Activated naive CD4-positive, alpha-beta T cell treated with anti-CD3 and anti-CD28 coated beads, Interleukin-2, amount 50 U/mL, for 24 hours (primary cell): ENCODE data around the gene SULT2A1.

ENCODE experiments used
- H3K27ac Mint-ChIP-seq: one replicate; pipeline ENCODE4 v1.8.0; 2021; ENCODE audit warnings: mild to moderate bottlenecking, mixed read lengths
- H3K27me3 Mint-ChIP-seq: one replicate; pipeline ENCODE4 v1.8.0; 2021; ENCODE audit warnings: mixed read lengths
- H3K36me3 Mint-ChIP-seq: one replicate; pipeline ENCODE4 v1.8.0; 2021; ENCODE audit warnings: mixed read lengths
- H3K4me1 Mint-ChIP-seq: one replicate; pipeline ENCODE4 v1.8.0; 2021; ENCODE audit warnings: mixed read lengths
- H3K4me3 Mint-ChIP-seq: one replicate; pipeline ENCODE4 v1.8.0; 2021; ENCODE audit warnings: mild to moderate bottlenecking, mixed read lengths
- H3K9me3 Mint-ChIP-seq: one replicate; pipeline ENCODE4 v1.8.0; 2021; ENCODE audit warnings: mixed read lengths

The SULT2A1 gene

GRCh38 chr19:47839411-47839810 is 46.7 kb downstream of the SULT2A1 start:
- peaks cover 5% of the 10 kb centered on the region for H3K27me3 Mint-ChIP-seq
- H3K27ac Mint-ChIP-seq = no peak overlapping the region
- no peaks in the 10 kb centered on the region for H3K36me3 Mint-ChIP-seq
- H3K9me3 Mint-ChIP-seq = no peaks in the 10 kb centered on the region
- no peak overlapping the region for H3K4me3 Mint-ChIP-seq
- no peaks in the 10 kb centered on the region for H3K4me1 Mint-ChIP-seq

GRCh38 chr19:47836038-47836437 is 50.1 kb downstream of the SULT2A1 start:
- Mint-ChIP-seq H3K4me1 (no peaks in the 10 kb centered on the region), H3K27ac (no peak overlapping the region), H3K4me3 (no peak overlapping the region), H3K9me3 (no peaks in the 10 kb centered on the region), H3K36me3 (no peaks in the 10 kb centered on the region), H3K27me3 (no peaks in the 10 kb centered on the region)

- Mint-ChIP-seq H3K9me3 (no peaks in the 10 kb centered on the region), H3K27ac (no peak overlapping the region), H3K4me1 (no peaks in the 10 kb centered on the region), H3K27me3 (no peaks in the 10 kb centered on the region), H3K4me3 (no peak overlapping the region), H3K36me3 (no peaks in the 10 kb centered on the region)
Observed at GRCh38 chr19:47832723-47833122, 53.4 kb downstream of the SULT2A1 start.

GRCh38 chr19:47826800-47827199 is 59.3 kb downstream of the SULT2A1 start:
- H3K9me3 Mint-ChIP-seq = no peaks in the 10 kb centered on the region
- no peaks in the 10 kb centered on the region for H3K4me1 Mint-ChIP-seq
- no peaks in the 10 kb centered on the region for H3K36me3 Mint-ChIP-seq
- no peak overlapping the region for H3K4me3 Mint-ChIP-seq
- no peak overlapping the region for H3K27ac Mint-ChIP-seq
- peaks cover 2% of the 10 kb centered on the region for H3K27me3 Mint-ChIP-seq

GRCh38 chr19:47824396-47824795 is 61.7 kb downstream of the SULT2A1 start:
- peaks cover 3% of the 10 kb centered on the region for H3K4me1 Mint-ChIP-seq
- H3K4me3 Mint-ChIP-seq = no peak overlapping the region
- H3K27ac Mint-ChIP-seq = no peak overlapping the region
- no peaks in the 10 kb centered on the region for H3K9me3 Mint-ChIP-seq
- no peaks in the 10 kb centered on the region for H3K36me3 Mint-ChIP-seq
- H3K27me3 Mint-ChIP-seq = peaks cover 14% of the 10 kb centered on the region

GRCh38 chr19:47821460-47822020 is 64.6 kb downstream of the SULT2A1 start, which contains the start of gene CRX:
Gene CRX (plus strand): TSS chr19:47821937. CDS start chr19:47834444, 12,507 bp downstream.
- Mint-ChIP-seq H3K4me1 (peaks cover 3% of the 10 kb centered on the region), H3K36me3 (no peaks in the 10 kb centered on the region), H3K4me3 (no peak within 1 kb of the TSS)

More at GRCh38 chr19:47821460-47822020, 64.6 kb downstream of the SULT2A1 start, which contains the start of gene CRX:
- Mint-ChIP-seq H3K27me3 (peaks cover 23% of the 10 kb centered on the region), H3K9me3 (no peaks in the 10 kb centered on the region), H3K27ac (peak within 1 kb of the TSS; percentile 35)
